Gastroesophageal sphincter (tissue), 3 donors: ENCODE data around the gene DYNLT2.

Source experiments
- POLR2A ChIP-seq, 2 donors: fragments of 450-650 bp; IDR thresholded peaks; one replicate each; pipeline ENCODE4 v1.6.1; 2017; ENCODE audit warnings: antibody characterized with exemption in 2 of 2, mild to moderate bottlenecking in 2 of 2, moderate library complexity in 1 of 2
- POLR2AphosphoS5 ChIP-seq: sonication (generic); formaldehyde crosslinking; IDR thresholded peaks from one replicate; pipeline ENCODE4 v1.6.1; 2017; ENCODE audit warnings: antibody characterized with exemption
- TF ChIP-seq, protein P1 (sequence below), 4 experiments: fragments of 200-600 bp in 2 of 4; fragments of 450-650 bp in 2 of 4; sonication (generic) in 1 of 4; IDR thresholded peaks; one replicate each; pipeline ENCODE4 v1.5.1; 2017 to 2019; ENCODE audit warnings: antibody characterized with exemption in 4 of 4, mild to moderate bottlenecking in 2 of 4, moderate library complexity in 2 of 4

DNA sequence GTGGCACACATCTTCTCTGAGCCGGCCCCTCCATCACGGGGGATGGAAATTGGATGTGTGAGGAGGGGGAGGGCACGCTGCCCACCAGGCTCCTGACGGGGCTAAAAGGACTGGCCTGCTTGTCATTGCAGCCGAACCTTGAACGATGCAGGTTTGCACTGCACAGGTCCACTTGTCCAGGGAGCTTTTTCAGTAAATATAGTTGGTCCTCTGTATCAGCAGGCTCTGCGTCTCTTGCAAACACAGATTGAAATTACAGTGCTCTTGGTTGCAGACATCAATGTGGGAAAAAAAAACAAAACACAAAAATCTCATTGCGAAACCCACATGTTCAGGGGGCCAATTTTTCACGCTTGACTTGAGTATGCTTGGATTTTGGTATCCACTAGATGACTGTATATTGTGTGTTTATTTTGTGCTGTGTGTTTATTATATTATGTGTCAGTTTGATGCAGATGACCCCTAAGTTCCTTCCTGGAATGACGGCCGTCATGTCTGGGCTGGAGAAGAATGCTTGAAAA, 29.3 kb upstream of the DYNLT2 start:
- no peak for TF ChIP-seq POLR2A (IDR thresholded peaks at IDR 0.05)
- TF ChIP-seq, protein P1, sequence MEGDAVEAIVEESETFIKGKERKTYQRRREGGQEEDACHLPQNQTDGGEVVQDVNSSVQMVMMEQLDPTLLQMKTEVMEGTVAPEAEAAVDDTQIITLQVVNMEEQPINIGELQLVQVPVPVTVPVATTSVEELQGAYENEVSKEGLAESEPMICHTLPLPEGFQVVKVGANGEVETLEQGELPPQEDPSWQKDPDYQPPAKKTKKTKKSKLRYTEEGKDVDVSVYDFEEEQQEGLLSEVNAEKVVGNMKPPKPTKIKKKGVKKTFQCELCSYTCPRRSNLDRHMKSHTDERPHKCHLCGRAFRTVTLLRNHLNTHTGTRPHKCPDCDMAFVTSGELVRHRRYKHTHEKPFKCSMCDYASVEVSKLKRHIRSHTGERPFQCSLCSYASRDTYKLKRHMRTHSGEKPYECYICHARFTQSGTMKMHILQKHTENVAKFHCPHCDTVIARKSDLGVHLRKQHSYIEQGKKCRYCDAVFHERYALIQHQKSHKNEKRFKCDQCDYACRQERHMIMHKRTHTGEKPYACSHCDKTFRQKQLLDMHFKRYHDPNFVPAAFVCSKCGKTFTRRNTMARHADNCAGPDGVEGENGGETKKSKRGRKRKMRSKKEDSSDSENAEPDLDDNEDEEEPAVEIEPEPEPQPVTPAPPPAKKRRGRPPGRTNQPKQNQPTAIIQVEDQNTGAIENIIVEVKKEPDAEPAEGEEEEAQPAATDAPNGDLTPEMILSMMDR (IDR thresholded peaks at IDR 0.05), result no peak
- no peak for TF ChIP-seq POLR2AphosphoS5
